Esophagus squamous epithelium (tissue), 4 donors: Measurements from ENCODE around the gene ACSL1.

ENCODE experiments used
- CTCF ChIP-seq, 6 experiments: fragments of 450-650 bp in 4 of 6; fragments of 200-600 bp in 2 of 6; sonication (generic) in 2 of 6; IDR thresholded peaks; one replicate each; pipeline ENCODE4 v1.5.1; 2016 to 2019; ENCODE audit warnings: antibody characterized with exemption in 6 of 6, mild to moderate bottlenecking in 4 of 6, moderate library complexity in 4 of 6
- POLR2A ChIP-seq, 4 donors: fragments of 450-650 bp; IDR thresholded peaks; one replicate each; pipeline ENCODE4 v1.6.1; 2017; ENCODE audit warnings: antibody characterized with exemption in 4 of 4, mild to moderate bottlenecking in 4 of 4, moderate library complexity in 3 of 4

- TF ChIP-seq CTCF (IDR thresholded peaks at IDR 0.05) (no peak), POLR2A (IDR thresholded peaks at IDR 0.05) (no peak)
Observed at GRCh38 chr4:184765473-184766340, 60.1 kb downstream of the ACSL1 start.
